GM12878 (cell line): ENCODE data around the gene RPGR. TPM values are rescaled to one million over a fixed set of nuclear protein-coding genes. Genes with fewer than 3 reads are reported as not detected.

Experiments
- ATAC-seq: fragments of 200-7000 bp; cut with Tn5 transposase; 3 replicates; pipeline ENCODE4 v1.9.1; 2020; ENCODE audit warnings: mild to moderate bottlenecking, moderate library complexity
- BruUV-seq: library from RNA; stranded (reverse); fragments of 400-500 nt; replicated peaks from 2 replicates; lab custom pipeline; 2021; lab: Mats Ljungman, UMichigan
- CTCF ChIA-PET: fragments of 300-600 bp; sonication (Branson Sonifier 250); formaldehyde crosslinking; extraction: SDS; loops from one replicate; lab custom pipeline; 2021; ENCODE audit warnings: inconsistent platforms; lab: Yijun Ruan, JAX
- POLR2A ChIA-PET: fragments of 350-600 bp; formaldehyde crosslinking; extraction: SDS; loops from one replicate; lab custom pipeline; 2021; ENCODE audit warnings: inconsistent platforms; lab: Charles Lee
- RAD21 ChIA-PET: fragments of 300-600 bp; sonication (Branson Sonifier 250); formaldehyde crosslinking; loops from one replicate; lab custom pipeline; 2023; ENCODE audit warnings: antibody characterized with exemption; ENCODE audit not compliant: unreplicated experiment; lab: Charles Lee
- SMC1A ChIA-PET: fragments of 300-600 bp; sonication (Branson Sonifier 250); formaldehyde crosslinking; loops from one replicate; lab custom pipeline; 2023; ENCODE audit not compliant: unreplicated experiment, uncharacterized antibody; lab: Charles Lee
- DNase-seq: peaks from one replicate; pipeline ENCODE4 v3.0.0-alpha.2; 2011; ENCODE audit warnings: low read depth, low spot score
- FAIRE-seq: peaks from 3 replicates; lab custom pipeline; 2011; peaks lifted over from hg19 to GRCh38; lab: Jason Lieb, UNC
- H2AFZ ChIP-seq: 2 replicates; pipeline ENCODE4 v1.6.0; 2011; ENCODE audit warnings: low read depth, low read length, control low read depth; ENCODE audit not compliant: control insufficient read depth
- H3K27ac ChIP-seq: 2 replicates; pipeline ENCODE4 v1.5.1; 2011; ENCODE audit warnings: control low read depth; ENCODE audit not compliant: control insufficient read depth, insufficient read depth
- H3K27me3 ChIP-seq, 2 experiments: replicated peaks in 1 of 2; 2 replicates each; pipeline versions ENCODE4 v1.6.0 to v1.6.1; 2011; ENCODE audit warnings: low read length in 1 of 2; ENCODE audit not compliant: control insufficient read depth in 2 of 2, insufficient read depth in 2 of 2
- H3K36me3 ChIP-seq, 2 experiments: 2 replicates each; pipeline ENCODE4 v1.5.1; 2011; ENCODE audit warnings: low read length in 1 of 2; ENCODE audit not compliant: control insufficient read depth in 2 of 2, insufficient read depth in 2 of 2
- H3K4me1 ChIP-seq: 2 replicates; pipeline ENCODE4 v1.6.1; 2011; ENCODE audit warnings: mild to moderate bottlenecking, low read length, moderate library complexity, mixed read lengths; ENCODE audit not compliant: control insufficient read depth, insufficient read depth
- H3K4me2 ChIP-seq: 2 replicates; pipeline ENCODE4 v1.6.0; 2011; ENCODE audit warnings: control low read depth; ENCODE audit not compliant: control insufficient read depth, insufficient read depth
- H3K4me3 ChIP-seq: fragments of 200-600 bp; sonication (generic); 2 replicates; pipeline ENCODE4 v1.5.1; 2016
- H3K79me2 ChIP-seq: 2 replicates; pipeline ENCODE4 v1.6.0; 2011; ENCODE audit warnings: low read length; ENCODE audit not compliant: control insufficient read depth, insufficient read depth
- H3K9ac ChIP-seq: 2 replicates; pipeline ENCODE4 v1.8.0; 2011; ENCODE audit warnings: low read length, control low read depth, mixed read lengths; ENCODE audit not compliant: control insufficient read depth, insufficient read depth
- H3K9me3 ChIP-seq: replicated peaks from 3 replicates; pipeline ENCODE4 v1.5.1; 2011; ENCODE audit warnings: mild to moderate bottlenecking, low read length; ENCODE audit not compliant: control insufficient read depth, insufficient read depth
- H4K20me1 ChIP-seq: 2 replicates; pipeline ENCODE4 v1.6.0; 2011; ENCODE audit not compliant: control insufficient read depth, insufficient read depth
- ATF3 ChIP-seq: IDR thresholded peaks from 2 replicates; pipeline ENCODE4 v1.6.1; 2011; ENCODE audit warnings: low read depth, mild to moderate bottlenecking, low read length, moderate library complexity, borderline replicate concordance; ENCODE audit errors: extremely low read depth
- BHLHE40 ChIP-seq, 2 experiments: fragments of 450-650 bp in 1 of 2; IDR thresholded peaks; 2 replicates each; pipeline ENCODE4 v1.6.1; 2011 to 2017; ENCODE audit warnings: low read depth in 2 of 2, borderline replicate concordance in 1 of 2, improper control_type of control experiment in 1 of 2, low read length in 1 of 2, mild to moderate bottlenecking in 1 of 2
- BRCA1 ChIP-seq: IDR thresholded peaks from 2 replicates; pipeline ENCODE4 v1.6.1; 2011; ENCODE audit warnings: low read depth, low read length, improper control_type of control experiment
- CBFB ChIP-seq: IDR thresholded peaks from 2 replicates; pipeline ENCODE4 v1.6.1; 2016; ENCODE audit warnings: antibody characterized with exemption, low read depth
- CHD1 ChIP-seq: IDR thresholded peaks from 2 replicates; pipeline ENCODE4 v1.6.1; 2012; ENCODE audit warnings: low read depth, low read length, improper control_type of control experiment
- EGR1 ChIP-seq, 2 experiments: IDR thresholded peaks; 1 replicate in 1 of 2; 2 replicates in 1 of 2; pipeline ENCODE4 v1.6.1; 2011 to 2012; ENCODE audit warnings: low read depth in 2 of 2, low read length in 2 of 2, borderline replicate concordance in 1 of 2, mild to moderate bottlenecking in 1 of 2, moderate library complexity in 1 of 2
- EP300 ChIP-seq, 2 experiments: fragments of 150-350 bp in 1 of 2; IDR thresholded peaks; 2 replicates each; pipeline ENCODE4 v1.6.1; 2011 to 2012; ENCODE audit warnings: low read depth in 2 of 2, low read length in 2 of 2, borderline replicate concordance in 1 of 2, improper control_type of control experiment in 1 of 2, inconsistent platforms in 1 of 2; ENCODE audit not compliant: control insufficient read depth in 1 of 2
- FOS ChIP-seq: IDR thresholded peaks from 3 replicates; pipeline ENCODE4 v1.6.1; 2011; ENCODE audit warnings: borderline replicate concordance; ENCODE audit not compliant: insufficient read length; ENCODE audit errors: extremely low read depth
- FOXM1 ChIP-seq: IDR thresholded peaks from 2 replicates; pipeline ENCODE4 v1.6.1; 2012; ENCODE audit warnings: low read depth, mild to moderate bottlenecking, inconsistent platforms, low read length, moderate library complexity
- IRF5 ChIP-seq: fragments of 450-650 bp; IDR thresholded peaks from 2 replicates; pipeline ENCODE4 v1.6.1; 2017; ENCODE audit warnings: borderline replicate concordance
- MAX ChIP-seq: IDR thresholded peaks from 2 replicates; pipeline ENCODE4 v1.6.1; 2012; ENCODE audit warnings: low read depth, low read length, improper control_type of control experiment
- MEF2B ChIP-seq: fragments of 450-650 bp; IDR thresholded peaks from 2 replicates; pipeline ENCODE4 v1.6.1; 2018; ENCODE audit warnings: mild to moderate bottlenecking, moderate library complexity; ENCODE audit not compliant: partially characterized antibody, poor library complexity, severe bottlenecking
- NFXL1 ChIP-seq: fragments of 450-650 bp; IDR thresholded peaks from 2 replicates; pipeline ENCODE4 v1.6.1; 2017; ENCODE audit warnings: antibody characterized with exemption, mild to moderate bottlenecking, borderline replicate concordance
- POLR2A ChIP-seq: IDR thresholded peaks from 2 replicates; pipeline ENCODE4 v1.6.1; 2011; ENCODE audit warnings: low read depth, mild to moderate bottlenecking, low read length
- RAD21 ChIP-seq: IDR thresholded peaks from 2 replicates; pipeline ENCODE4 v1.6.1; 2011; ENCODE audit warnings: mild to moderate bottlenecking, low read depth, low read length, moderate library complexity; ENCODE audit not compliant: insufficient read depth
- RELA ChIP-seq: fragments of 450-650 bp; IDR thresholded peaks from 2 replicates; pipeline ENCODE4 v1.8.0; 2014; ENCODE audit warnings: borderline replicate concordance; ENCODE audit not compliant: partially characterized antibody
- SMC3 ChIP-seq: IDR thresholded peaks from 2 replicates; pipeline ENCODE4 v1.6.1; 2011; ENCODE audit warnings: low read length, improper control_type of control experiment, borderline replicate concordance
- STAT3 ChIP-seq: IDR thresholded peaks from 2 replicates; pipeline ENCODE4 v1.6.1; 2011; ENCODE audit warnings: low read depth, low read length, improper control_type of control experiment
- USF1 ChIP-seq: IDR thresholded peaks from 2 replicates; pipeline ENCODE4 v1.6.1; 2011; ENCODE audit warnings: borderline replicate concordance, low read depth, mild to moderate bottlenecking, moderate library complexity, mixed read lengths, low read length; ENCODE audit not compliant: insufficient read depth; ENCODE audit errors: extremely low read length
- WGBS: methylation state at CpG from one replicate; pipeline ENCODE4 v1.1.6; 2016; ENCODE audit warnings: low lambda C conversion rate; ENCODE audit not compliant: insufficient replicate concordance, insufficient coverage; ENCODE audit errors: missing lambda C conversion rate; 5-methylcytosine and 5-hydroxymethylcytosine counted together
- in situ Hi-C: fragments of 300-500 bp; cut with MboI; formaldehyde crosslinking; loops from 9 replicates; pipeline ENCODE4 v1.14.3; 2018; ENCODE audit warnings: mixed read lengths
- intact Hi-C: fragments of 100-400 bp; cut with micrococcal nuclease; formaldehyde crosslinking; loops from one replicate; pipeline ENCODE4 v1.14.2; 2022; ENCODE audit not compliant: unreplicated experiment
- polyA plus RNA-seq, 11 experiments: library from polyadenylated mRNA; depleted of rRNA in 4 of 11; unstranded in 6 of 11; stranded (reverse) in 5 of 11; fragments of >200 nt; fragmentation: Nextera tagmentation in 4 of 11; fragmentation: Illumina TruSeq in 1 of 11; extraction: Ambion mirVana in 4 of 11; extraction: Trizol in 1 of 11; gene quantifications; 1 replicate in 1 of 11; 2 replicates in 10 of 11; pipeline versions ENCODE4 v1.2.1 to v1.2.3, GENCODE V29; 2011 to 2016; ENCODE audit warnings: inconsistent platforms in 2 of 11, missing spikeins in 2 of 11, low read depth in 1 of 11
- total RNA-seq, 4 experiments: library from RNA; depleted of rRNA in 3 of 4; stranded (reverse); fragments of >200 nt in 3 of 4; fragmentation: Illumina TruSeq in 1 of 4; extraction: Trizol in 1 of 4; gene quantifications; 2 replicates each; pipeline versions ENCODE4 v1.2.1 to v1.2.3, GENCODE V29; 2013 to 2021

RPGR gene
- total and polyA plus RNA-seq, 10 of the 15 experiments (the other 5 are each of a cell fraction or from before 2014, with no cell fraction given), result 5.5 to 13.4 (median 7.6) TPM

GRCh38 chrX:38247051-38247450, 80.3 kb downstream of the RPGR start:
- DNase-seq (no peak), ATAC-seq (no peak), FAIRE-seq (no peak)
- WGBS, result 5% methylated on average over 2 of the region's 2 CpGs
- Histone ChIP-seq H4K20me1 (no peaks in the 10 kb centered on the region), H3K4me1 (no peaks in the 10 kb centered on the region), H3K79me2 (no peaks in the 10 kb centered on the region), H3K9me3 (no peaks in the 10 kb centered on the region), H3K27me3 (no peaks in the 10 kb centered on the region; a peak in 1 of 4 replicates), H3K9ac (no peak overlapping the region), H2AFZ (no peak overlapping the region), H3K4me3 (no peak overlapping the region), H3K27ac (no peak overlapping the region), H3K36me3 (no peaks in the 10 kb centered on the region), H3K4me2 (no peak overlapping the region)
- no peak for TF ChIP-seq MEF2B
- TF ChIP-seq EGR1 (IDR thresholded peaks at IDR 0.05; ENCODE audit: borderline replicate concordance in 1 of 2, low read depth in 2 of 2, low read length in 2 of 2), result no peak
- no peak for TF ChIP-seq IRF5
- no peak for TF ChIP-seq EP300 (IDR thresholded peaks at IDR 0.05; ENCODE audit: borderline replicate concordance in 1 of 2, control insufficient read depth in 1 of 2, low read depth in 2 of 2, low read length in 2 of 2)
- no peak for TF ChIP-seq CHD1
- TF ChIP-seq FOS, result no peak
- no peak for TF ChIP-seq BHLHE40 (IDR thresholded peaks at IDR 0.05; ENCODE audit: borderline replicate concordance in 1 of 2, low read depth in 2 of 2, low read length in 1 of 2)
- TF ChIP-seq RELA, result no peak
- TF ChIP-seq USF1, result no peak
- TF ChIP-seq POLR2A, result no peak
- no peak for TF ChIP-seq SMC3
- TF ChIP-seq CBFB, result no peak
- no peak for TF ChIP-seq FOXM1
- TF ChIP-seq MAX, result no peak
- no peak for TF ChIP-seq BRCA1
- TF ChIP-seq ATF3, result no peak
- TF ChIP-seq NFXL1, result no peak
- no peak for TF ChIP-seq RAD21
- no peak for TF ChIP-seq STAT3
- in situ Hi-C loops (no loop called here), intact Hi-C loops (loop anchor here (5.0 kb wide), 1 partner anchor 55 kb away; no protein-coding TSS in a partner anchor)
- RAD21 ChIA-PET, result no interaction called here
- POLR2A ChIA-PET, result no interaction called here
- SMC1A ChIA-PET, result interaction anchor here (1.4 kb wide), 1 partner anchor 35 kb away, joined by 3 read pairs; no protein-coding TSS in a partner anchor
- no TSS peak for BruUV-seq
- CTCF ChIA-PET, result no interaction called here
